Subcutaneous adipose tissue (tissue), 4 donors: ENCODE results near the gene FHOD3. TPM values are rescaled to one million over a fixed set of nuclear protein-coding genes. Genes with fewer than 3 reads are reported as not detected.

ENCODE experiments used
- total RNA-seq, 4 donors: library from RNA; depleted of rRNA; stranded (reverse); fragments of >200 nt; gene quantifications; one replicate each; pipeline ENCODE4 v1.1.0, GENCODE V29; 2016
- TF ChIP-seq, protein P1 (sequence below): fragments of 450-650 bp; IDR thresholded peaks from one replicate; pipeline ENCODE4 v1.5.1; 2016; ENCODE audit warnings: low read depth, mild to moderate bottlenecking, control low read depth, antibody characterized with exemption, moderate library complexity

The FHOD3 gene
- total RNA-seq, 4 donors from 2014 or later, result 1.5 to 5.4 (median 3.3) TPM

- TF ChIP-seq, protein P1, sequence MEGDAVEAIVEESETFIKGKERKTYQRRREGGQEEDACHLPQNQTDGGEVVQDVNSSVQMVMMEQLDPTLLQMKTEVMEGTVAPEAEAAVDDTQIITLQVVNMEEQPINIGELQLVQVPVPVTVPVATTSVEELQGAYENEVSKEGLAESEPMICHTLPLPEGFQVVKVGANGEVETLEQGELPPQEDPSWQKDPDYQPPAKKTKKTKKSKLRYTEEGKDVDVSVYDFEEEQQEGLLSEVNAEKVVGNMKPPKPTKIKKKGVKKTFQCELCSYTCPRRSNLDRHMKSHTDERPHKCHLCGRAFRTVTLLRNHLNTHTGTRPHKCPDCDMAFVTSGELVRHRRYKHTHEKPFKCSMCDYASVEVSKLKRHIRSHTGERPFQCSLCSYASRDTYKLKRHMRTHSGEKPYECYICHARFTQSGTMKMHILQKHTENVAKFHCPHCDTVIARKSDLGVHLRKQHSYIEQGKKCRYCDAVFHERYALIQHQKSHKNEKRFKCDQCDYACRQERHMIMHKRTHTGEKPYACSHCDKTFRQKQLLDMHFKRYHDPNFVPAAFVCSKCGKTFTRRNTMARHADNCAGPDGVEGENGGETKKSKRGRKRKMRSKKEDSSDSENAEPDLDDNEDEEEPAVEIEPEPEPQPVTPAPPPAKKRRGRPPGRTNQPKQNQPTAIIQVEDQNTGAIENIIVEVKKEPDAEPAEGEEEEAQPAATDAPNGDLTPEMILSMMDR, result no peak
These were observed 103.9 kb downstream of the FHOD3 start for GRCh38 chr18:36401462-36401861.

GRCh38 chr18:36402765-36403396 is 105.4 kb downstream of the FHOD3 start:
- TF ChIP-seq, protein P1, result no peak

GRCh38 chr18:36403896-36404820 is 106.6 kb downstream of the FHOD3 start:
- TF ChIP-seq, protein P1, result no peak

DNA sequence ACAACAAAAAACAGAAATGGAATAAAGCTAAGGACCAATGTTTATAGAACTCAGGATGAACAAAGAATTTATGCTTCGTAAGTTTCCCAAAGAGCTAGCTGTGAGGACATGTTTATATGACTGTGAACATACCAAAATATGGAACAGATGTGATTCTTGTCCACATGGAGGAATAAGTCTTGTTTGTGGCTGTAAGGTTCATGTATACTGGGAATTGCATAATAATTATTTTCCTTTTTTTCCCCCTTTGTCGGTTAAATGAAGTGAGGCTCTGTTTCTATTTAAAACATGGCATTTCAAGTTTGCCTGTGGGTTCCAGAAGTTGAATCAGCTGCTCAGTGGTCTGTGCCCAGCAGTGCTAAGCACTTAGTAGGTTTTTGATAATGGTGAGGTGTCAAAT is 108.1 kb downstream of the FHOD3 start:
- TF ChIP-seq, protein P1, result no peak

- TF ChIP-seq, protein P1, result no peak
These were observed 109.3 kb downstream of the FHOD3 start for GRCh38 chr18:36406805-36407204.

DNA sequence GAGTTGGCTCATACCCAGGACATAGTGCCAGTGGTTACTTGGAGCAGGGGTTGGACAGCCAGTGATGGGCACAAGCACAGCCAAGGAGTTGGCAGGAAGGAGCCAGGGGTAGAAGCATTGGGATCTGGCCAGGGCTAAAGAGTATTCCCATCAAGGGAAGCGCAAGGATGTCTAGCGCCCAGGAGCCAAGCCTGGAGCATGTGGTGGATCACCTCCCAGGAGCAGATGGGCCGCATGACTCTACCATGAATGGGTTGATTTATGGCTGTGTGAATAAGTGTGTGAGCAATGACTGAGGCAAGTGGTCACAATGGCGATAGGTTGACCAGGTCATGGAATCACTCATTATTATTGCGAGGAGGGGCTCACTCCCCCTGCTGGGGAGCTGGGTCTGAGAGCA is 111.1 kb downstream of the FHOD3 start:
- TF ChIP-seq, protein P1, result no peak

DNA sequence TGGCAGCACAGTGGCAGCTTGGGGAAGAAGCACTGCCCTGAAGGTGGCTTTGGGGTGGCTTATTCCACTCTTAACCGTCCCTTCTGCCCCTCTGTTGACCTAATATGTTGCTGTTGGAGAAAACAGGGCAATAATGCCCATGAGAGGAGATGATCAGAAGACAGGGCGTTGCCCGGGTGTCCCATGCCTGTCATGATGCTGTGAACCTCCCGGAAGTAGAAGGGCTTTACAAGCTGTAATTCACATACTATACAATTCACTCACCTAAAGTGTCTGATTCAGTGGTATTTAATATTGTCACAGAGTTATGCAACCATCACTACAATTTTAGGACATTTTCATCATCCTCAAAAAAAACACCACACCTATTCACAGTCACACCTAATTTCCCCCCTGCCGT is 112.3 kb downstream of the FHOD3 start:
- TF ChIP-seq, protein P1, result no peak
